CD14-positive monocyte (primary cell): ENCODE results near the gene TULP1. TPM values are rescaled to one million over a fixed set of nuclear protein-coding genes. Genes with fewer than 3 reads are reported as not detected.

Source experiments
- DNase-seq, 3 donors: peaks; one replicate each; pipeline ENCODE4 v3.0.0-alpha.2; 2011 to 2022
- H2AFZ ChIP-seq: 2 replicates; pipeline ENCODE4 v1.6.0; 2012; ENCODE audit warnings: mild to moderate bottlenecking, low read depth, low read length, inconsistent platforms; ENCODE audit not compliant: insufficient read depth, poor library complexity, severe bottlenecking
- H3K27ac ChIP-seq, 2 donors: 1 replicate in 1 of 2; 2 replicates in 1 of 2; pipeline ENCODE4 v1.5.1; 2012 to 2013; ENCODE audit warnings: low read length in 2 of 2, control low read depth in 1 of 2, inconsistent platforms in 1 of 2, low read depth in 1 of 2, mild to moderate bottlenecking in 1 of 2
- H3K27me3 ChIP-seq, 2 donors: one replicate each; pipeline versions ENCODE4 v1.6.0 to v1.6.1; 2011 to 2013; ENCODE audit warnings: low read length in 2 of 2; ENCODE audit not compliant: control insufficient read depth in 2 of 2, insufficient read depth in 2 of 2
- H3K36me3 ChIP-seq, 2 donors: replicated peaks in 1 of 2; 1 replicate in 1 of 2; 2 replicates in 1 of 2; pipeline versions ENCODE4 v1.5.1 to v1.6.1; 2012 to 2013; ENCODE audit warnings: low read length in 2 of 2, control low read depth in 1 of 2, inconsistent platforms in 1 of 2, mild to moderate bottlenecking in 1 of 2; ENCODE audit not compliant: insufficient read depth in 2 of 2, control insufficient read depth in 1 of 2
- H3K4me1 ChIP-seq, 2 donors: 1 replicate in 1 of 2; 2 replicates in 1 of 2; pipeline versions ENCODE4 v1.5.1 to v1.6.1; 2012 to 2013; ENCODE audit warnings: low read length in 2 of 2, control low read depth in 1 of 2, inconsistent platforms in 1 of 2, mild to moderate bottlenecking in 1 of 2, moderate library complexity in 1 of 2; ENCODE audit not compliant: insufficient read depth in 2 of 2, control insufficient read depth in 1 of 2
- H3K4me2 ChIP-seq: replicated peaks from 2 replicates; pipeline ENCODE3; 2012; ENCODE audit warnings: low read length, moderate library complexity, mild to moderate bottlenecking; ENCODE audit not compliant: poor library complexity, severe bottlenecking; ENCODE audit errors: extremely low read depth
- H3K4me3 ChIP-seq, 3 experiments: fragments of 200-600 bp in 1 of 3; sonication (generic) in 1 of 3; replicated peaks in 1 of 3; 1 replicate in 2 of 3; 2 replicates in 1 of 3; pipeline ENCODE4 v1.5.1; 2011 to 2013; ENCODE audit warnings: low read length in 3 of 3, mild to moderate bottlenecking in 3 of 3, control low read depth in 2 of 3, low read depth in 2 of 3, inconsistent platforms in 1 of 3, moderate library complexity in 1 of 3
- H3K79me2 ChIP-seq: 2 replicates; pipeline ENCODE4 v1.6.0; 2012; ENCODE audit warnings: mild to moderate bottlenecking, control low read depth, inconsistent platforms, low read length, moderate library complexity; ENCODE audit not compliant: insufficient read depth
- H3K9ac ChIP-seq: 2 replicates; pipeline ENCODE4 v1.6.0; 2017; ENCODE audit warnings: low read length, mild to moderate bottlenecking; ENCODE audit not compliant: insufficient read depth, poor library complexity, severe bottlenecking
- H3K9me3 ChIP-seq, 2 donors: replicated peaks in 1 of 2; 1 replicate in 1 of 2; 2 replicates in 1 of 2; pipeline versions ENCODE4 v1.5.1 to v1.6.1; 2012 to 2013; ENCODE audit warnings: low read length in 2 of 2, control low read depth in 1 of 2; ENCODE audit not compliant: control insufficient read depth in 1 of 2, insufficient read depth in 1 of 2
- H4K20me1 ChIP-seq: 2 replicates; pipeline ENCODE4 v1.6.0; 2012; ENCODE audit warnings: mild to moderate bottlenecking, low read length, control low read depth, moderate library complexity; ENCODE audit not compliant: insufficient read depth
- H3K27ac Mint-ChIP-seq, 7 donors: one replicate each; pipeline ENCODE4 v1.8.0; 2020; ENCODE audit warnings: mild to moderate bottlenecking in 7 of 7, mixed read lengths in 7 of 7, moderate library complexity in 6 of 7, inconsistent platforms in 2 of 7
- H3K27me3 Mint-ChIP-seq, 3 donors: one replicate each; pipeline ENCODE4 v1.8.0; 2021 to 2022; ENCODE audit warnings: low read depth in 3 of 3, mild to moderate bottlenecking in 3 of 3, mixed read lengths in 3 of 3, moderate library complexity in 3 of 3, inconsistent platforms in 1 of 3
- H3K36me3 Mint-ChIP-seq, 2 donors: one replicate each; pipeline ENCODE4 v1.8.0; 2020; ENCODE audit warnings: mixed read lengths in 2 of 2, inconsistent platforms in 1 of 2, mild to moderate bottlenecking in 1 of 2
- H3K4me1 Mint-ChIP-seq: one replicate; pipeline ENCODE4 v1.8.0; 2020; ENCODE audit warnings: mild to moderate bottlenecking, mixed read lengths
- H3K4me3 Mint-ChIP-seq, 2 donors: one replicate each; pipeline ENCODE4 v1.8.0; 2020; ENCODE audit warnings: mild to moderate bottlenecking in 2 of 2, mixed read lengths in 2 of 2, moderate library complexity in 1 of 2
- H3K9me3 Mint-ChIP-seq, 7 donors: one replicate each; pipeline ENCODE4 v1.8.0; 2020 to 2022; ENCODE audit warnings: mixed read lengths in 7 of 7, mild to moderate bottlenecking in 6 of 7, moderate library complexity in 6 of 7, inconsistent platforms in 2 of 7
- WGBS: methylation state at CpG from one replicate; pipeline ENCODE4 v1.1.5; 2013; ENCODE audit warnings: missing lambda C conversion rate; ENCODE audit not compliant: insufficient coverage; 5-methylcytosine and 5-hydroxymethylcytosine counted together
- intact Hi-C, 2 donors: fragments of 100-400 bp; cut with micrococcal nuclease; formaldehyde crosslinking; loops; one replicate each; pipeline versions ENCODE4 v1.15.0 to v1.15.1; 2023
- polyA plus RNA-seq, 3 donors: library from polyadenylated mRNA; depleted of rRNA in 1 of 3; unstranded in 2 of 3; stranded (reverse) in 1 of 3; fragments of 300-500 nt in 2 of 3; fragments of >200 nt in 1 of 3; fragmentation: Illumina TruSeq in 2 of 3; gene quantifications; 1 replicate in 2 of 3; 2 replicates in 1 of 3; pipeline ENCODE4 v1.2.3, GENCODE V29; 2012 to 2021
- TF ChIP-seq, protein P1 (sequence below): fragments of 200-600 bp; IDR thresholded peaks from one replicate; pipeline ENCODE4 v1.8.0; 2022; ENCODE audit warnings: antibody characterized with exemption, mild to moderate bottlenecking

TULP1 gene
- polyA plus RNA-seq, 3 donors: not detected

GRCh38 chr6:35521235-35521634, 8.5 kb upstream of the TULP1 start:
- TF ChIP-seq, protein P1, sequence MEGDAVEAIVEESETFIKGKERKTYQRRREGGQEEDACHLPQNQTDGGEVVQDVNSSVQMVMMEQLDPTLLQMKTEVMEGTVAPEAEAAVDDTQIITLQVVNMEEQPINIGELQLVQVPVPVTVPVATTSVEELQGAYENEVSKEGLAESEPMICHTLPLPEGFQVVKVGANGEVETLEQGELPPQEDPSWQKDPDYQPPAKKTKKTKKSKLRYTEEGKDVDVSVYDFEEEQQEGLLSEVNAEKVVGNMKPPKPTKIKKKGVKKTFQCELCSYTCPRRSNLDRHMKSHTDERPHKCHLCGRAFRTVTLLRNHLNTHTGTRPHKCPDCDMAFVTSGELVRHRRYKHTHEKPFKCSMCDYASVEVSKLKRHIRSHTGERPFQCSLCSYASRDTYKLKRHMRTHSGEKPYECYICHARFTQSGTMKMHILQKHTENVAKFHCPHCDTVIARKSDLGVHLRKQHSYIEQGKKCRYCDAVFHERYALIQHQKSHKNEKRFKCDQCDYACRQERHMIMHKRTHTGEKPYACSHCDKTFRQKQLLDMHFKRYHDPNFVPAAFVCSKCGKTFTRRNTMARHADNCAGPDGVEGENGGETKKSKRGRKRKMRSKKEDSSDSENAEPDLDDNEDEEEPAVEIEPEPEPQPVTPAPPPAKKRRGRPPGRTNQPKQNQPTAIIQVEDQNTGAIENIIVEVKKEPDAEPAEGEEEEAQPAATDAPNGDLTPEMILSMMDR: no peak
- H3K4me1 ChIP-seq: peaks cover 0 to 4% of the 10 kb centered on the region in 2 donors
- Mint-ChIP-seq H3K36me3 (no peaks in the 10 kb centered on the region), H3K27ac (no peak overlapping the region), H3K9me3 (peaks cover 0 to 2% (median 0%) of the 10 kb centered on the region in 7 donors), H3K4me1 (peaks cover 10% of the 10 kb centered on the region), H3K27me3 (peaks cover 8 to 13% (median 12%) of the 10 kb centered on the region in 3 donors), H3K4me3 (no peak overlapping the region)
- H2AFZ ChIP-seq: no peak overlapping the region
- intact Hi-C loops: loop anchor here (5.0 kb wide), 1 partner anchor 216 kb away; the partner anchor contains the start of gene ARMC12 (in 2 of the 2)
- 100% methylated on average over 3 of the region's 4 CpGs for WGBS
- H3K4me2 ChIP-seq: no peak overlapping the region
- no peak overlapping the region for H3K9ac ChIP-seq
- H3K4me3 ChIP-seq: no peak overlapping the region
- no peak overlapping the region for H3K27ac ChIP-seq
- DNase-seq: no peak
- H3K9me3 ChIP-seq: no peaks in the 10 kb centered on the region
- H3K36me3 ChIP-seq: no peaks in the 10 kb centered on the region
- no peaks in the 10 kb centered on the region for H3K79me2 ChIP-seq
- no peaks in the 10 kb centered on the region for H4K20me1 ChIP-seq
- H3K27me3 ChIP-seq: no peaks in the 10 kb centered on the region

DNA sequence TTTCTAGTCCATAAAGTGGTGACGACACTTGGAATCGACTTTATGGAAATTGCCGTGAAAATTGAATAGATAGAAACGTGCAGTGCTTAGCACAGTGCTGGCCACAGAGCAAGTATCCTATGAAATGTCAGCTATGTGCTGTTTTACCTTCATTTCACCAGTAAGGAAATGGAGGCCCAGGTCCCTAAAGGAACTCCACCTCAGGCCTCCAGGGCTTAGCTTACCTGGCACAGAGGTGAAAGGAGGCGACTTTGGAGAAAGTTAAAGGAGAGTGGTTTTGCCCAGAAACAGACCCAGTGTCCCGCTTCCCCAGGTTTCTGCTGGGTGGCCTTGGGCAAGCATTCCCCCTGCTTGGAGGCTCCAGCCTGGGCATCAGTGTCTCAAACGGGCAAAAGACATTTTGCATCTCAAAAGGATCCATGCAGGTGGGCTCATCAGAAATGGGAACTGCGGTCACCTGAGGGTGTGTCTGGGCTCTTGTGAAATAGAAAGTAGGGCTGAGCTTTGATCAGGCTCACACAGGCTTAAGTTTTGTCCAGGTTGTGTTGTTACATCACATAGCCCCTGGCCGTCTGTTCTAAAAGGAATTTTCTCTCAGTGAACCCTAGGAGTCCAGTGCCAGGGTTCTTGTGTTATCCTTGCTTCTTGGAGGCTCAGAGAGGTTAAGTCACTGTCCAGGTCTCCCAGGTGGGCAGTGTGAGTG, 6.8 kb upstream of the TULP1 start:
- Mint-ChIP-seq H3K4me3 (no peak overlapping the region), H3K27ac (no peak overlapping the region), H3K9me3 (peaks cover 0 to 2% (median 0%) of the 10 kb centered on the region in 7 donors), H3K27me3 (peaks cover 9 to 14% (median 10%) of the 10 kb centered on the region in 3 donors), H3K4me1 (peaks cover 7% of the 10 kb centered on the region), H3K36me3 (no peaks in the 10 kb centered on the region)
- Histone ChIP-seq H3K79me2 (no peaks in the 10 kb centered on the region), H3K36me3 (no peaks in the 10 kb centered on the region), H2AFZ (no peak overlapping the region), H3K9me3 (no peaks in the 10 kb centered on the region), H3K4me2 (no peak overlapping the region), H3K27me3 (no peaks in the 10 kb centered on the region), H3K27ac (no peak overlapping the region), H3K9ac (no peak overlapping the region), H3K4me1 (peaks cover 0 to 4% of the 10 kb centered on the region in 2 donors), H4K20me1 (no peaks in the 10 kb centered on the region), H3K4me3 (no peak overlapping the region)
- DNase-seq: no peak
- 96% methylated on average over 5 of the region's 9 CpGs for WGBS
- TF ChIP-seq, protein P1: no peak
- intact Hi-C loops: loop anchor here (5.0 kb wide), 1 partner anchor 218 kb away; the partner anchor contains the start of gene ARMC12 (in 2 of the 2)
